Calu3 (cell line): ENCODE data around the gene TNFRSF4. TPM values are rescaled to one million over a fixed set of nuclear protein-coding genes. Genes with fewer than 3 reads are reported as not detected.
A peak's percentile ranks its signal among the peaks of the same experiment; 100 is the strongest.

Experiments
- BruUV-seq: library from RNA; stranded (reverse); fragments of 400-500 nt; replicated peaks from 2 replicates; lab custom pipeline; 2021; lab: Mats Ljungman, UMichigan
- CTCF ChIA-PET: fragments of 300-600 bp; sonication (Branson Sonifier 250); formaldehyde crosslinking; loops from one replicate; lab custom pipeline; 2022; ENCODE audit warnings: antibody characterized with exemption; lab: Charles Lee
- DNase-seq: peaks from one replicate; pipeline ENCODE4 v3.0.0; 2022
- H3K27ac Mint-ChIP-seq: one replicate; pipeline ENCODE4 v1.8.0; 2022; ENCODE audit warnings: mixed read lengths; ENCODE audit not compliant: unreplicated experiment
- H3K27me3 Mint-ChIP-seq: one replicate; pipeline ENCODE4 v1.8.0; 2022; ENCODE audit warnings: mixed read lengths; ENCODE audit not compliant: unreplicated experiment
- H3K36me3 Mint-ChIP-seq: one replicate; pipeline ENCODE4 v1.8.0; 2022; ENCODE audit warnings: mild to moderate bottlenecking, moderate library complexity, mixed read lengths; ENCODE audit not compliant: insufficient read depth, unreplicated experiment
- H3K4me1 Mint-ChIP-seq: one replicate; pipeline ENCODE4 v1.8.0; 2022; ENCODE audit warnings: mild to moderate bottlenecking, low read depth, mixed read lengths; ENCODE audit not compliant: unreplicated experiment
- H3K4me3 Mint-ChIP-seq: one replicate; pipeline ENCODE4 v1.8.0; 2022; ENCODE audit warnings: mild to moderate bottlenecking, low read depth, moderate library complexity, mixed read lengths; ENCODE audit not compliant: unreplicated experiment
- H3K9me3 Mint-ChIP-seq: one replicate; pipeline ENCODE4 v1.8.0; 2022; ENCODE audit warnings: low read depth, mixed read lengths; ENCODE audit not compliant: unreplicated experiment
- intact Hi-C: fragments of 100-400 bp; cut with micrococcal nuclease; formaldehyde crosslinking; loops from one replicate; pipeline ENCODE4 v1.10.0; 2022; ENCODE audit not compliant: unreplicated experiment
- total RNA-seq: library from RNA; stranded (reverse); gene quantifications from 2 replicates; pipeline ENCODE4 v1.2.3, GENCODE V29; 2022
- TF ChIP-seq, protein P1 (sequence below): fragments of 200-600 bp; IDR thresholded peaks from one replicate; pipeline ENCODE4 v1.8.0; 2022; ENCODE audit warnings: antibody characterized with exemption; ENCODE audit not compliant: unreplicated experiment

TNFRSF4 gene
- total RNA-seq, 1 experiment from 2014 or later: not detected

DNA sequence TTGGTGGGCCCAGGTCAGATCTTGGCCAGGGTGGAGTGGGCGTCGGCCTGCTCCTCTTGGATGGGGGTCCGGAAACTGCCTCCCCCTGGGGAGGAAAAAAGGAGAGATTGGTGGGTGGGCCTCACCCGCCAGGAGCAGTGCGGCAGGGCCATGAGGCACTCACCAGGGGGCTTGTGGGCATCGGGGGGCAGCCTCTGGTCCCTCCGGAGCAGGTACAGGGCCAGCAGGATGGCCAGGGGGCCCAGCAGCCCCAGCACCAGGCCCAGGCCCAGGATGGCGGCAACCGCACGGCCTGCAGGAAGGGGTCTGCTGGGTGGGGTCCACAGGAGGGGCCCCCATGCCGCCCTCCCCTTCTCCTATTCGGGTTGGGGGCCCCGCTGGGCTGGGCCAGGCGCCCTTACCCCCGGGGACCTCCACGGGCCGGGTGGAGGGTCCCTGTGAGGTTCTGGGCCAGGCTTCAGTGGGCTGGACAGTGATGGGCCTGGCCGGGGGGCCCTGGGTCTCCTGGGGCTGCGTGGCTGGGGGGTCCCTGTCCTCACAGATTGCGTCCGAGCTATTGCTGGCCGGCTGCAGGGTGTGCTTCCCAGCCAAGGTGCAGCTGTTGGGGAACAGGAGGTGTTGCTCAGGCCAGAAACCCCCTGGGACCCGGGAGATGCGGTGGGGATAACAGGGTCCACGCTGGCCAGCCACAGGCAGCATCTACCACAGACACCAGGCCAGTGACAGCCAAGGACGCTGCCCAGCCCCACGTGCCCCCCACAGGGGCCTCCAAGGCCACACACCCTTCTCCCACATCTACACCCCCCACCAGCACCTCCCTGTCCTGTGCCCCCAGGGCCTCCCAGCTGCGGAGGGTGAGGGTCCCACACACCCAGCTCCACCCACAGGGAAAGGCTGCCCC, 2.2 kb downstream of the TNFRSF4 start:
- Mint-ChIP-seq H3K4me1 (peaks cover 8% of the 10 kb centered on the region), H3K9me3 (no peaks in the 10 kb centered on the region), H3K36me3 (peaks cover 18% of the 10 kb centered on the region), H3K27ac (no peak overlapping the region), H3K27me3 (peaks cover 13% of the 10 kb centered on the region), H3K4me3 (no peak overlapping the region)
- TF ChIP-seq, protein P1, sequence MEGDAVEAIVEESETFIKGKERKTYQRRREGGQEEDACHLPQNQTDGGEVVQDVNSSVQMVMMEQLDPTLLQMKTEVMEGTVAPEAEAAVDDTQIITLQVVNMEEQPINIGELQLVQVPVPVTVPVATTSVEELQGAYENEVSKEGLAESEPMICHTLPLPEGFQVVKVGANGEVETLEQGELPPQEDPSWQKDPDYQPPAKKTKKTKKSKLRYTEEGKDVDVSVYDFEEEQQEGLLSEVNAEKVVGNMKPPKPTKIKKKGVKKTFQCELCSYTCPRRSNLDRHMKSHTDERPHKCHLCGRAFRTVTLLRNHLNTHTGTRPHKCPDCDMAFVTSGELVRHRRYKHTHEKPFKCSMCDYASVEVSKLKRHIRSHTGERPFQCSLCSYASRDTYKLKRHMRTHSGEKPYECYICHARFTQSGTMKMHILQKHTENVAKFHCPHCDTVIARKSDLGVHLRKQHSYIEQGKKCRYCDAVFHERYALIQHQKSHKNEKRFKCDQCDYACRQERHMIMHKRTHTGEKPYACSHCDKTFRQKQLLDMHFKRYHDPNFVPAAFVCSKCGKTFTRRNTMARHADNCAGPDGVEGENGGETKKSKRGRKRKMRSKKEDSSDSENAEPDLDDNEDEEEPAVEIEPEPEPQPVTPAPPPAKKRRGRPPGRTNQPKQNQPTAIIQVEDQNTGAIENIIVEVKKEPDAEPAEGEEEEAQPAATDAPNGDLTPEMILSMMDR: no peak
- DNase-seq: no peak
- no TSS peak for BruUV-seq
- intact Hi-C loops: no loop called here
- CTCF ChIA-PET: no interaction called here

DNA sequence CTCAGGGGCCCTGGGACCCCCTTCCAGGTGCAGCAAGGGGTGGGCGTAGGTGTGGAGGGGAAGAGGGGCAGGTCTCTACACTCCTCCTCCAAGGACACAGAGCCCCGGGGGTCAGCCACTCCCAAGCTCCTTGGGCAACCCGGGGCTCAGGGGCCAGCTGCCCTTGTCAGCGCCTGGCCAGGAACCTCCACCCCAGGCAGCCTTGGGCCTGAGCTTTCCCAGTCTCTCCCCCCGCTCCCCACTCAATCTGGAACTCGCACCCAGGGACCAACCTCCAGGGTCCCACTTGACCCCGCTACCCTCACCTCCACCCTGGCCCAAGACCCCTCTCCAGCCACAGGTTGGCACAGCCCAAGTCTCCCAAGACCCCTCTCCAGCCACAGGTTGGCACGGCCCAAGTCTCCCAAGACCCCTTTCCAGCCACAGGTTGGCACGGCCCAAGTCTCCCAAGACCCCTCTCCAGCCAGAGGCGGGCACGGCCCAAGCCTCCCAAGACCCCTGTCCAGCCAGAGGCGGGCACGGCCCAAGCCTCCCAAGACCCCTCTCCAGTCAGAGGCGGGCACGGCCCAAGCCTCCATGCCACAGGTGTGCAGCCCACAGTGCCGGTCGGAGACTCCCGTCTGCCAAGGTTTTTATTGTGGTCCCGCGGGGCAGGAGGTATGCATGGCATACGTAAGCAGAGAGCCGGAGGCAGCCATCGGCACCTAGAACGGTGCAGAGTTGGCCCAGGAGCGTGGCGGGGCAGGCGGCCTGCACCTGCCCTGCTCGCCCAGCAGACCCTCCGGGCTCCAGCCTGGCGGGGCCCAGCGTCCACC, 3.0 kb downstream of the TNFRSF4 start:
- Mint-ChIP-seq H3K4me1 (peaks cover 8% of the 10 kb centered on the region), H3K4me3 (no peak overlapping the region), H3K9me3 (no peaks in the 10 kb centered on the region), H3K27ac (no peak overlapping the region), H3K36me3 (peaks cover 9% of the 10 kb centered on the region), H3K27me3 (peaks cover 13% of the 10 kb centered on the region)
- no peak for DNase-seq
- intact Hi-C loops: no loop called here
- TF ChIP-seq, protein P1: no peak
- no TSS peak for BruUV-seq
- CTCF ChIA-PET: no interaction called here

DNA sequence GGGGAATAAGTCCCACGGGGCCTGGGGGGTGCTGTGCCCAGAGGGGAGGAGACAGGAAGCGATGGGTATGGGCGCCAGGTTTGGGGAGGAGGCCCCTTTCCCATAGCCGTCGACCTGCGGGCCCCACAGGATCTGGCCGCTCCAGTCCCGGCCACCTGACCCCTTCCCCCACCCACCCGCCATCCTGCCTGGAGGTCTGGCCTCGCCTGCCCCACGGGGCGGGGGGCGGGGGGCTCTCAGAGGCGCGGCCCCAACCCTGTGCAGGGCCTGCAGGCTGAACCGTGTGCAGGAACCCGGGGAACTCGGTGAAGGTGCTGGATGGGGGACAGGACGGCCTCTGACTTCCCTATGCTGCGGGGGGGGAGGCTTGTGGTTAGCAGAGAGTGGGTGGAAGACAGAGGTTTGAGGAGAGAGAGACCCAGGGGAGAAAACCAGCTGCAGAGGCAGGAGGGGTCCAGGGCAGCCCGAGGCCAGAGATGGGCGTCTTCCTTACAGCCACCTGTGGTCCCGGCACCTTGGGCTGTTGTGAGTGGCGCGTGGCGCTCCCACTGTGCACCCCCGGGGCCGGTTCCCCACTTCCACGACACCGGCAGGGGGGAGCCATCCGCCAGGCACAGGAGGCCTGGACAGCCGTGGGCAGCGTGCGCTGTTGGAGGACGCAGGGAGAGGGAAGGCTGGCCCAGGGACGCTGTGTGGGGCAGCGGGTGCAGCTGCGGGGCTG, 5.1 kb downstream of the TNFRSF4 start:
- Mint-ChIP-seq H3K4me3 (peak overlapping the region; percentile 45), H3K4me1 (peaks cover 8% of the 10 kb centered on the region), H3K27me3 (peaks cover 15% of the 10 kb centered on the region), H3K9me3 (no peaks in the 10 kb centered on the region), H3K27ac (no peak overlapping the region), H3K36me3 (no peaks in the 10 kb centered on the region)
- TF ChIP-seq, protein P1: no peak
- intact Hi-C loops: no loop called here
- DNase-seq: no peak
- BruUV-seq: no TSS peak
- CTCF ChIA-PET: no interaction called here

DNA sequence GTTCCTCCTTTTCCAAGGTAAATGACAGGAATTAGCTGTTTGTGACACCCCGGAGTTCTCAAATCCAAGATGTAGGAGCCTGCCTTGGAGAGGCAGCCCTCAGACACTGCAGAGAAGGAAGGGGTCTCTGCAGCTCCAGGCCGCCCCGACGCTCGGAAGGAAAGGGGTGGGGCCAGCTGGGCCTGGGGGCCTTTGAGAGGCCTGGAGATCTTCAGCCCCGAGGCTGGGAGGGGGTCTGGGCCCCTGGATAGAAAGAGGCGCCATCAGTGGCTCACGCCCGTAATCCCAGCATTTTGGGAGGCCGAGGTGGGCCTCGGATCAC, 6.4 kb downstream of the TNFRSF4 start:
- peak overlapping the region; percentile 81 for H3K27ac Mint-ChIP-seq
- H3K4me3 Mint-ChIP-seq: peak overlapping the region; percentile 45
- peaks cover 8% of the 10 kb centered on the region for H3K4me1 Mint-ChIP-seq
- TF ChIP-seq, protein P1: no peak
- intact Hi-C loops: no loop called here
- no peaks in the 10 kb centered on the region for H3K36me3 Mint-ChIP-seq
- DNase-seq: no peak
- H3K27me3 Mint-ChIP-seq: peaks cover 25% of the 10 kb centered on the region
- CTCF ChIA-PET: no interaction called here
- no peaks in the 10 kb centered on the region for H3K9me3 Mint-ChIP-seq
- no TSS peak for BruUV-seq
